ENCODE measurements around the gene ITFG1.
"Not testable (repeated sequence)": the region's sequence is repeated elsewhere in the genome, so short reads cannot be mapped to it uniquely, and the experiment has no call there.

Gene ITFG1

GRCh38 chr16:47448830-47449575 is 11.9 kb downstream of the ITFG1 start:
- Histone ChIP-seq H3K27ac (no peak overlapping the region), H3K4me3 (no peak overlapping the region)
- TF ChIP-seq CTCF (IDR thresholded peaks at IDR 0.05) = no peak
- DNase-seq (ENCODE audit: low spot score) = no peak

GRCh38 chr16:47446431-47446830 is 14.4 kb downstream of the ITFG1 start:
- Histone ChIP-seq H3K4me3 (no peak overlapping the region), H3K27ac (no peak overlapping the region)
- no peak for DNase-seq (ENCODE audit: low spot score)
- TF ChIP-seq CTCF (IDR thresholded peaks at IDR 0.05) = no peak

GRCh38 chr16:47442884-47443283 is 18.0 kb downstream of the ITFG1 start:
- not testable (repeated sequence) for H3K4me3 ChIP-seq

GRCh38 chr16:47440066-47440465 is 20.8 kb downstream of the ITFG1 start:
- H3K27ac ChIP-seq; H3K4me3 ChIP-seq; DNase-seq (ENCODE audit: low spot score): not testable (repeated sequence)

More at GRCh38 chr16:47442884-47443283, 18.0 kb downstream of the ITFG1 start:
- H3K27ac ChIP-seq; DNase-seq (ENCODE audit: low spot score): not testable (repeated sequence)

- DNase-seq (ENCODE audit: low spot score); H3K4me3 ChIP-seq; H3K27ac ChIP-seq: not testable (repeated sequence)
These were observed 26.6 kb downstream of the ITFG1 start for GRCh38 chr16:47434274-47434673.

GRCh38 chr16:47431960-47432359 is 28.9 kb downstream of the ITFG1 start:
- no peak for DNase-seq (ENCODE audit: low spot score)
- Histone ChIP-seq H3K4me3 (no peak overlapping the region), H3K27ac (no peak overlapping the region)
- no peak for TF ChIP-seq CTCF (IDR thresholded peaks at IDR 0.05)

GRCh38 chr16:47426806-47427205 is 34.1 kb downstream of the ITFG1 start:
- no peak for TF ChIP-seq CTCF (IDR thresholded peaks at IDR 0.05)
- H3K27ac ChIP-seq = no peak overlapping the region
- DNase-seq (ENCODE audit: low spot score) = no peak
- H3K4me3 ChIP-seq = no peak overlapping the region

- TF ChIP-seq CTCF (IDR thresholded peaks at IDR 0.05) = no peak
- DNase-seq (ENCODE audit: low spot score) = no peak
- no peak overlapping the region for H3K4me3 ChIP-seq
These were observed 36.0 kb downstream of the ITFG1 start for GRCh38 chr16:47424846-47425245.

GRCh38 chr16:47416869-47417268 is 44.0 kb downstream of the ITFG1 start:
- Histone ChIP-seq H3K27ac (no peak overlapping the region), H3K4me3 (no peak overlapping the region)
- no peak for TF ChIP-seq CTCF (IDR thresholded peaks at IDR 0.05)
- no peak for DNase-seq (ENCODE audit: low spot score)

More at GRCh38 chr16:47424846-47425245, 36.0 kb downstream of the ITFG1 start:
- no peak overlapping the region for H3K27ac ChIP-seq

All from coronary artery (tissue), 2 donors.